GM12878 (cell line): Measurements from ENCODE around the gene SPINT4. TPM values are rescaled to one million over a fixed set of nuclear protein-coding genes. Genes with fewer than 3 reads are reported as not detected.

Experiments used
- CBX3 ChIP-seq: fragments of 200-600 bp; sonication (generic); IDR thresholded peaks from 2 replicates; pipeline ENCODE4 v1.6.1; 2016; ENCODE audit warnings: low read depth, borderline replicate concordance
- IKZF2 ChIP-seq, 2 experiments: fragments of 450-650 bp; IDR thresholded peaks; 2 replicates each; pipeline ENCODE4 v1.6.1; 2017; ENCODE audit warnings: mild to moderate bottlenecking in 2 of 2, moderate library complexity in 2 of 2
- IRF3 ChIP-seq: fragments of 450-650 bp; IDR thresholded peaks from 2 replicates; pipeline ENCODE4 v1.6.1; 2014; ENCODE audit warnings: mild to moderate bottlenecking
- NKRF ChIP-seq: fragments of 450-650 bp; conservative IDR thresholded peaks from 2 replicates; pipeline ENCODE4 v1.6.1; 2017; ENCODE audit warnings: mild to moderate bottlenecking, moderate library complexity
- SUPT20H ChIP-seq: IDR thresholded peaks from 2 replicates; pipeline ENCODE4 v1.6.1; 2011; ENCODE audit warnings: low read depth, mild to moderate bottlenecking, low read length, moderate library complexity, borderline replicate concordance; ENCODE audit not compliant: control insufficient read depth
- polyA plus RNA-seq, 11 experiments: library from polyadenylated mRNA; depleted of rRNA in 4 of 11; unstranded in 6 of 11; stranded (reverse) in 5 of 11; fragments of >200 nt; fragmentation: Nextera tagmentation in 4 of 11; fragmentation: Illumina TruSeq in 1 of 11; extraction: Ambion mirVana in 4 of 11; extraction: Trizol in 1 of 11; gene quantifications; 1 replicate in 1 of 11; 2 replicates in 10 of 11; pipeline versions ENCODE4 v1.2.1 to v1.2.3, GENCODE V29; 2011 to 2016; ENCODE audit warnings: inconsistent platforms in 2 of 11, missing spikeins in 2 of 11, low read depth in 1 of 11
- total RNA-seq, 4 experiments: library from RNA; depleted of rRNA in 3 of 4; stranded (reverse); fragments of >200 nt in 3 of 4; fragmentation: Illumina TruSeq in 1 of 4; extraction: Trizol in 1 of 4; gene quantifications; 2 replicates each; pipeline versions ENCODE4 v1.2.1 to v1.2.3, GENCODE V29; 2013 to 2021
- TF ChIP-seq, protein P1 (sequence below): IDR thresholded peaks from 2 replicates; pipeline ENCODE4 v1.6.1; 2012; ENCODE audit warnings: low read depth, low read length, improper control_type of control experiment
- TF ChIP-seq, protein P2 (sequence below): fragments of 450-650 bp; IDR thresholded peaks from 2 replicates; pipeline ENCODE4 v1.6.1; 2017; ENCODE audit warnings: low read depth, mild to moderate bottlenecking, moderate library complexity
- TF ChIP-seq, protein P3 (sequence below): IDR thresholded peaks from 2 replicates; pipeline ENCODE4 v1.6.1; 2012; ENCODE audit warnings: low read depth, low read length, improper control_type of control experiment

Gene SPINT4
- total and polyA plus RNA-seq, 10 of the 15 experiments (the other 5 are each of a cell fraction or from before 2014, with no cell fraction given): not detected

- TF ChIP-seq, protein P1, sequence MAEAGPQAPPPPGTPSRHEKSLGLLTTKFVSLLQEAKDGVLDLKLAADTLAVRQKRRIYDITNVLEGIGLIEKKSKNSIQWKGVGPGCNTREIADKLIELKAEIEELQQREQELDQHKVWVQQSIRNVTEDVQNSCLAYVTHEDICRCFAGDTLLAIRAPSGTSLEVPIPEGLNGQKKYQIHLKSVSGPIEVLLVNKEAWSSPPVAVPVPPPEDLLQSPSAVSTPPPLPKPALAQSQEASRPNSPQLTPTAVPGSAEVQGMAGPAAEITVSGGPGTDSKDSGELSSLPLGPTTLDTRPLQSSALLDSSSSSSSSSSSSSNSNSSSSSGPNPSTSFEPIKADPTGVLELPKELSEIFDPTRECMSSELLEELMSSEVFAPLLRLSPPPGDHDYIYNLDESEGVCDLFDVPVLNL: no peak
- no peak for TF ChIP-seq NKRF
- TF ChIP-seq, protein P2, sequence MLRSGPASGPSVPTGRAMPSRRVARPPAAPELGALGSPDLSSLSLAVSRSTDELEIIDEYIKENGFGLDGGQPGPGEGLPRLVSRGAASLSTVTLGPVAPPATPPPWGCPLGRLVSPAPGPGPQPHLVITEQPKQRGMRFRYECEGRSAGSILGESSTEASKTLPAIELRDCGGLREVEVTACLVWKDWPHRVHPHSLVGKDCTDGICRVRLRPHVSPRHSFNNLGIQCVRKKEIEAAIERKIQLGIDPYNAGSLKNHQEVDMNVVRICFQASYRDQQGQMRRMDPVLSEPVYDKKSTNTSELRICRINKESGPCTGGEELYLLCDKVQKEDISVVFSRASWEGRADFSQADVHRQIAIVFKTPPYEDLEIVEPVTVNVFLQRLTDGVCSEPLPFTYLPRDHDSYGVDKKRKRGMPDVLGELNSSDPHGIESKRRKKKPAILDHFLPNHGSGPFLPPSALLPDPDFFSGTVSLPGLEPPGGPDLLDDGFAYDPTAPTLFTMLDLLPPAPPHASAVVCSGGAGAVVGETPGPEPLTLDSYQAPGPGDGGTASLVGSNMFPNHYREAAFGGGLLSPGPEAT: no peak
- no peak for TF ChIP-seq CBX3
- no peak for TF ChIP-seq SUPT20H
- TF ChIP-seq, protein P3, sequence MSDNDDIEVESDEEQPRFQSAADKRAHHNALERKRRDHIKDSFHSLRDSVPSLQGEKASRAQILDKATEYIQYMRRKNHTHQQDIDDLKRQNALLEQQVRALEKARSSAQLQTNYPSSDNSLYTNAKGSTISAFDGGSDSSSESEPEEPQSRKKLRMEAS: no peak
- TF ChIP-seq IRF3: no peak
- no peak for TF ChIP-seq IKZF2 (IDR thresholded peaks at IDR 0.05)
These were observed 42.5 kb upstream of the SPINT4 start (continued) for GRCh38 chr20:45679650-45680049.
